Mononuclear cell (primary cell): Measurements from ENCODE around the gene BAG5. TPM values are rescaled to one million over a fixed set of nuclear protein-coding genes. Genes with fewer than 3 reads are reported as not detected.

ENCODE experiments used
- H3K27me3 ChIP-seq: 2 replicates; pipeline ENCODE4 v1.6.0; 2011; ENCODE audit warnings: low read length, control low read depth; ENCODE audit not compliant: insufficient read depth
- H3K4me1 ChIP-seq: 2 replicates; pipeline ENCODE4 v1.5.1; 2011; ENCODE audit warnings: mild to moderate bottlenecking, low read length, control low read depth; ENCODE audit not compliant: insufficient read depth
- H3K4me3 ChIP-seq: 2 replicates; pipeline ENCODE4 v1.5.1; 2011; ENCODE audit warnings: mild to moderate bottlenecking, low read length, moderate library complexity
- H3K9me3 ChIP-seq: 2 replicates; pipeline ENCODE4 v1.5.1; 2011; ENCODE audit warnings: low read depth, mild to moderate bottlenecking, control low read depth, low read length
- total RNA-seq: library from RNA; depleted of rRNA; stranded (reverse); fragments of >200 nt; gene quantifications from one replicate; pipeline ENCODE4 v1.2.3, GENCODE V29; 2012

BAG5 gene
- total RNA-seq, 1 donor = 45.8 TPM

DNA sequence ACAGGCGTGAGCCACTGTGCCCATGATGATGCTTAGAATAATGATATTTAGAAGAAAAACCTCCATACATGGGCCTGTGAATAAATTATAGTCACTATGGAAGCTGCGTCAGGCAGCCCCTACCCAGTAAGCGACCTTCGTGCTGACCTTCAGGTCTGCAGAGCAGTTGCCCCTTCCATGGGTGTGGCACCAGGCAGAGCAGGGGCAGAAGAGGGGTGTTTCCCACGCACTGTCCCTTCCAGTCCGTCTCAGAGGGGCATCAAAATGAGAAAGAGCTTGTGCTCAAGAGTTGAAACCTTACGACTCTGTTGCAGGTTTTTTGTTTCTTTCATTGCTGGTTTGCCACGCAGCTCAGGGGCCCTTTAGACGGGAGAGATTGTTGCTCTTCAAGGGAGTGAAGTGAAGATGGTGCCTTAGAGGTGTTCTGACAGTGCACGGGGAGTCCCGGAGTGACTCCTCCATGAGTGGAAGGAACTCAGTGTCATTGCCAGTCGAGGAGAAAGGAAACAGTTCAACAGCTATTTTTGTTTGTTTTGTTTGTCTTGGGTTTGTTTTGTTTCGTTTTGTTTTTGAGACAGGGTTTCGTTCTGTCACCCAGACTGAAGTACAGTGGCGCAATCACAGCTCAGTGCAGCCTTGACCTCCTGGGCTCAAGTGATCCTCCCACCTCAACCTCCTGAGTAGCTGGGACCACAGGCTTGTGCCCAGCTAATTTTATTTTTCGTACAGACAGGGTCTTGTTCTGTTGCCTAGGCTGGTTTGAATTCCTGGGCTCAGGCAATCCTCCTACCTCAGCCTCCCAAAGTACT is 53.7 kb downstream of the BAG5 start:
- no peak overlapping the region for H3K4me3 ChIP-seq
- H3K4me1 ChIP-seq = no peaks in the 10 kb centered on the region
- H3K9me3 ChIP-seq = no peaks in the 10 kb centered on the region
- no peaks in the 10 kb centered on the region for H3K27me3 ChIP-seq

DNA sequence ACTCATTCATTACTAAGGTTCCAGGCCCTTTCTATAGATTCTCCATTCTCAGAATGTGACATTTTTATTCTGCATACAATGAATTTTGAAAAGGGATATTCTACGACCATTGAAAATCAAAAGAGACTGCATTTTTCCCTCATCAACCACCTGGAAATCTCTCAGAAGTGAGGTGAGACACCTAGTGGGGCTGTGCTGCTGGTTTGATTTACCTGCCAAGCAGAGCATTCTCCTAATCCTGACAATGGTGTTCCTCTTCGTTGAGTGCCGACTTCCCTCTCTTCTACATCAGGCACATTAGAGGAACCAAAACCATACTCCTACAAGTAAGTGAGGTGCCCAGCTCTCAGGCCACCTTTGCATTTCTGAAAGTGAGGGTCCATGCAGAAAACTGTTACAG is 54.7 kb downstream of the BAG5 start:
- Histone ChIP-seq H3K4me3 (no peak overlapping the region), H3K9me3 (no peaks in the 10 kb centered on the region), H3K4me1 (no peaks in the 10 kb centered on the region), H3K27me3 (no peaks in the 10 kb centered on the region)

Other genes starting within 250 kb of the BAG5 start
- 509 TPM for gene EIF5, start 228.4 kb downstream of the BAG5 start, total RNA-seq
- gene MARK3, start 177.2 kb downstream of the BAG5 start, total RNA-seq = 96.6 TPM
- 6.4 TPM for gene CKB, start 39.8 kb downstream of the BAG5 start, total RNA-seq
- 7.2 TPM for gene TRMT61A, start 33.5 kb downstream of the BAG5 start, total RNA-seq
- 11.3 TPM for gene COA8, start 303 bp upstream of the BAG5 start, total RNA-seq
- 127 TPM for gene KLC1, start 66.6 kb upstream of the BAG5 start, total RNA-seq
- gene XRCC3, start 152.8 kb upstream of the BAG5 start, total RNA-seq = 4.6 TPM
- 2.0 TPM for gene ZFYVE21, start 153.2 kb upstream of the BAG5 start, total RNA-seq